ENCODE measurements around the gene GNB5. TPM values are rescaled to one million over a fixed set of nuclear protein-coding genes. Genes with fewer than 3 reads are reported as not detected.
A peak's percentile ranks its signal among the peaks of the same experiment; 100 is the strongest.

GNB5 gene
- total RNA-seq, 3 donors from 2014 or later = 5.5 to 23.0 (median 6.3) TPM

GRCh38 chr15:52154896-52155865 is 36.0 kb downstream of the GNB5 start:
- no peaks in the 10 kb centered on the region for H3K9me3 ChIP-seq
- DNase-seq (no peak), ATAC-seq (no peak)
- peaks cover 5% of the 10 kb centered on the region for H3K4me1 ChIP-seq (ENCODE audit: low read depth)
- H3K36me3 ChIP-seq (ENCODE audit: low read depth) = no peaks in the 10 kb centered on the region
- TF ChIP-seq CTCF (IDR thresholded peaks at IDR 0.05) = no peak
- H3K4me3 ChIP-seq = no peak overlapping the region
- intact Hi-C loops (cut with DNase I, micrococcal nuclease) = no loop called here

- ATAC-seq (no peak), DNase-seq (no peak)
- H3K9me3 ChIP-seq = no peaks in the 10 kb centered on the region
- H3K4me1 ChIP-seq (ENCODE audit: low read depth) = peaks cover 5% of the 10 kb centered on the region
- intact Hi-C loops (cut with DNase I, micrococcal nuclease) = no loop called here
- no peaks in the 10 kb centered on the region for H3K36me3 ChIP-seq (ENCODE audit: low read depth)
- no peak for TF ChIP-seq CTCF (IDR thresholded peaks at IDR 0.05)
- no peak overlapping the region for H3K4me3 ChIP-seq
These were observed 37.0 kb downstream of the GNB5 start for GRCh38 chr15:52153900-52154895.

- Histone ChIP-seq H3K36me3 (ENCODE audit: low read depth) (no peaks in the 10 kb centered on the region), H3K9me3 (no peaks in the 10 kb centered on the region), H3K4me3 (no peak overlapping the region), H3K4me1 (ENCODE audit: low read depth) (peaks cover 5% of the 10 kb centered on the region)
- DNase-seq = peak in 1 of 3 donors; percentile 25
- ATAC-seq = peak; percentile 92
- TF ChIP-seq CTCF (IDR thresholded peaks at IDR 0.05) = no peak
- intact Hi-C loops (cut with DNase I, micrococcal nuclease) = no loop called here
These were observed 39.8 kb downstream of the GNB5 start for GRCh38 chr15:52151353-52151752.

GRCh38 chr15:52150871-52151270 is 40.3 kb downstream of the GNB5 start:
- DNase-seq = no peak
- TF ChIP-seq CTCF (IDR thresholded peaks at IDR 0.05) = no peak
- no peak for ATAC-seq
- no peaks in the 10 kb centered on the region for H3K36me3 ChIP-seq (ENCODE audit: low read depth)
- no peaks in the 10 kb centered on the region for H3K9me3 ChIP-seq
- intact Hi-C loops (cut with DNase I, micrococcal nuclease) = no loop called here
- peaks cover 5% of the 10 kb centered on the region for H3K4me1 ChIP-seq (ENCODE audit: low read depth)
- no peak overlapping the region for H3K4me3 ChIP-seq

GRCh38 chr15:52150043-52150825 is 41.0 kb downstream of the GNB5 start:
- H3K4me1 ChIP-seq (ENCODE audit: low read depth) = peaks cover 5% of the 10 kb centered on the region
- H3K36me3 ChIP-seq (ENCODE audit: low read depth) = no peaks in the 10 kb centered on the region
- no peak for DNase-seq
- intact Hi-C loops (cut with DNase I, micrococcal nuclease) = no loop called here
- no peak overlapping the region for H3K4me3 ChIP-seq
- no peak for TF ChIP-seq CTCF (IDR thresholded peaks at IDR 0.05)
- ATAC-seq = peak; percentile 57
- H3K9me3 ChIP-seq = no peaks in the 10 kb centered on the region

Measured in mucosa of descending colon (tissue), 3 donors.